DND-41 (cell line): ENCODE data around the gene NUP214.

Experiments
- ATAC-seq: fragments of 200-7000 bp; cut with Tn5 transposase; 3 replicates; pipeline ENCODE4 v1.9.1; 2021; ENCODE audit warnings: low read depth; ENCODE audit not compliant: insufficient read depth
- DNase-seq: peaks from one replicate; pipeline ENCODE4 v3.0.0-alpha.2; 2020
- H2AFZ ChIP-seq: 2 replicates; pipeline ENCODE4 v1.6.0; 2012; ENCODE audit warnings: low read depth, low read length
- H3K27ac ChIP-seq: 2 replicates; pipeline ENCODE4 v1.5.1; 2012; ENCODE audit warnings: low read length, inconsistent platforms
- H3K27me3 ChIP-seq: fragments of 200-600 bp; sonication (generic); 2 replicates; pipeline ENCODE4 v1.6.0; 2012; ENCODE audit warnings: low read length, mild to moderate bottlenecking, inconsistent platforms; ENCODE audit not compliant: insufficient read depth, poor library complexity
- H3K36me3 ChIP-seq: 2 replicates; pipeline ENCODE4 v1.5.1; 2012; ENCODE audit warnings: low read length, inconsistent platforms; ENCODE audit not compliant: insufficient read depth
- H3K4me1 ChIP-seq: 2 replicates; pipeline ENCODE4 v1.5.1; 2012; ENCODE audit warnings: mild to moderate bottlenecking, low read length; ENCODE audit not compliant: insufficient read depth
- H3K4me2 ChIP-seq: 2 replicates; pipeline ENCODE4 v1.6.0; 2012; ENCODE audit warnings: mild to moderate bottlenecking, moderate library complexity, low read length, inconsistent platforms; ENCODE audit not compliant: insufficient read depth
- H3K4me3 ChIP-seq, 2 experiments: fragments of 200-600 bp in 1 of 2; shearing (Covaris generic) in 1 of 2; 2 replicates each; pipeline ENCODE4 v1.5.1; 2012 to 2016; ENCODE audit warnings: inconsistent platforms in 2 of 2, low read length in 2 of 2, mild to moderate bottlenecking in 2 of 2, low read depth in 1 of 2, moderate library complexity in 1 of 2
- H3K79me2 ChIP-seq: 2 replicates; pipeline ENCODE4 v1.6.0; 2012; ENCODE audit warnings: low read length, inconsistent platforms; ENCODE audit not compliant: insufficient read depth
- H3K9ac ChIP-seq: 2 replicates; pipeline ENCODE4 v1.6.0; 2012; ENCODE audit warnings: low read depth, mild to moderate bottlenecking, inconsistent platforms, low read length, moderate library complexity
- H3K9me3 ChIP-seq: 2 replicates; pipeline ENCODE4 v1.5.1; 2012; ENCODE audit warnings: low read length, moderate library complexity, mild to moderate bottlenecking, inconsistent platforms; ENCODE audit not compliant: insufficient read depth, severe bottlenecking
- H4K20me1 ChIP-seq: 2 replicates; pipeline ENCODE4 v1.6.0; 2012; ENCODE audit warnings: low read length; ENCODE audit not compliant: insufficient read depth
- CTCF ChIP-seq: IDR thresholded peaks from 2 replicates; pipeline ENCODE4 v1.5.1; 2012; ENCODE audit warnings: borderline replicate concordance, low read length, moderate library complexity, mild to moderate bottlenecking; ENCODE audit not compliant: poor library complexity, severe bottlenecking; ENCODE audit errors: extremely low read depth
- EZH2 ChIP-seq: IDR thresholded peaks from 3 replicates; pipeline ENCODE4 v1.6.1; 2012; ENCODE audit warnings: borderline replicate concordance, low read depth, mild to moderate bottlenecking, moderate library complexity, low read length, inconsistent platforms; ENCODE audit not compliant: severe bottlenecking

NUP214 gene

GRCh38 chr9:131259432-131259898 lies 134.1 kb downstream of the NUP214 start:
- no peak for DNase-seq
- no peak overlapping the region for H2AFZ ChIP-seq
- peaks cover 62% of the 10 kb centered on the region for H3K36me3 ChIP-seq
- H3K4me2 ChIP-seq: no peak overlapping the region
- peaks cover 46% of the 10 kb centered on the region for H3K79me2 ChIP-seq
- H3K27me3 ChIP-seq: no peaks in the 10 kb centered on the region
- no peak overlapping the region for H3K9ac ChIP-seq
- no peak overlapping the region for H3K27ac ChIP-seq
- no peak for TF ChIP-seq EZH2
- no peak for TF ChIP-seq CTCF
- no peak for ATAC-seq
- H3K4me1 ChIP-seq: peaks cover 38% of the 10 kb centered on the region
- H4K20me1 ChIP-seq: peaks cover 14% of the 10 kb centered on the region; the same call in 1 of the 2 replicates
- H3K4me3 ChIP-seq: no peak overlapping the region
- H3K9me3 ChIP-seq: no peaks in the 10 kb centered on the region

- Histone ChIP-seq H3K4me2 (no peak overlapping the region), H3K9me3 (no peaks in the 10 kb centered on the region), H2AFZ (no peak overlapping the region), H3K9ac (no peak overlapping the region), H3K79me2 (peaks cover 48% of the 10 kb centered on the region), H3K4me3 (no peak overlapping the region), H3K27ac (no peak overlapping the region), H4K20me1 (peaks cover 14% of the 10 kb centered on the region; the same call in 1 of the 2 replicates), H3K4me1 (peaks cover 33% of the 10 kb centered on the region), H3K27me3 (no peaks in the 10 kb centered on the region), H3K36me3 (peaks cover 62% of the 10 kb centered on the region)
- TF ChIP-seq EZH2 (no peak), CTCF (no peak)
- ATAC-seq (no peak), DNase-seq (no peak)
These were observed 134.7 kb downstream of the NUP214 start for GRCh38 chr9:131259916-131260597.

GRCh38 chr9:131260751-131261452 lies 135.5 kb downstream of the NUP214 start:
- H2AFZ ChIP-seq: no peak overlapping the region
- H3K9ac ChIP-seq: no peak overlapping the region
- no peak overlapping the region for H3K4me3 ChIP-seq
- H3K27ac ChIP-seq: 0 out of 2 replicates have a peak overlapping the region, but pooled peaks have one; percentile 16
- H3K4me2 ChIP-seq: no peak overlapping the region
- peaks cover 18% of the 10 kb centered on the region; the same call in 1 of the 2 replicates for H4K20me1 ChIP-seq
- ATAC-seq (no peak), DNase-seq (no peak)
- TF ChIP-seq EZH2: no peak
- no peak for TF ChIP-seq CTCF
- H3K27me3 ChIP-seq: no peaks in the 10 kb centered on the region
- H3K9me3 ChIP-seq: no peaks in the 10 kb centered on the region
- peaks cover 28% of the 10 kb centered on the region for H3K4me1 ChIP-seq
- peaks cover 56% of the 10 kb centered on the region for H3K79me2 ChIP-seq
- H3K36me3 ChIP-seq: peaks cover 67% of the 10 kb centered on the region
